WTC11 (cell line): ENCODE measurements around the gene UBR4. TPM values are rescaled to one million over a fixed set of nuclear protein-coding genes. Genes with fewer than 3 reads are reported as not detected.

Experiments used
- ATAC-seq: fragments of 200-7000 bp; cut with Tn5 transposase; 2 replicates; pipeline ENCODE4 v1.10.0; 2021; ENCODE audit warnings: mild to moderate bottlenecking, moderate library complexity
- CTCF ChIA-PET: fragments of 300-600 bp; sonication (Branson Sonifier 250); formaldehyde crosslinking; loops from one replicate; lab custom pipeline; 2021; ENCODE audit warnings: antibody characterized with exemption; lab: Charles Lee
- POLR2A ChIA-PET: fragments of 350-600 bp; sonication (Branson Sonifier 250); formaldehyde crosslinking; loops from one replicate; lab custom pipeline; 2021; ENCODE audit warnings: antibody characterized with exemption; lab: Charles Lee
- DNase-seq: peaks from one replicate; pipeline ENCODE4 v3.0.0; 2021; ENCODE audit warnings: low spot score
- H3K27ac Mint-ChIP-seq: 2 replicates; pipeline ENCODE4 v1.8.0; 2021; ENCODE audit warnings: mixed read lengths
- H3K27me3 Mint-ChIP-seq: 2 replicates; pipeline ENCODE4 v1.8.0; 2021; ENCODE audit warnings: low read depth, mild to moderate bottlenecking, moderate library complexity, mixed read lengths
- H3K36me3 Mint-ChIP-seq: 2 replicates; pipeline ENCODE4 v1.8.0; 2021; ENCODE audit warnings: mixed read lengths
- H3K4me1 Mint-ChIP-seq: 2 replicates; pipeline ENCODE4 v1.8.0; 2022; ENCODE audit warnings: mixed read lengths
- H3K4me3 Mint-ChIP-seq: 2 replicates; pipeline ENCODE4 v1.8.0; 2021; ENCODE audit warnings: mild to moderate bottlenecking, moderate library complexity, mixed read lengths
- H3K9me3 Mint-ChIP-seq: 2 replicates; pipeline ENCODE4 v1.8.0; 2021; ENCODE audit warnings: mixed read lengths
- E2F1 ChIP-seq: sonication (generic); formaldehyde crosslinking; IDR thresholded peaks from 2 replicates; pipeline ENCODE4 v1.8.0; 2022; ENCODE audit warnings: mild to moderate bottlenecking, missing genetic modification reagents
- GRHL2 ChIP-seq: fragments of 250-450 bp; sonication (Bioruptor Pico); IDR thresholded peaks from 2 replicates; pipeline ENCODE4 v1.8.0; 2022; ENCODE audit warnings: mild to moderate bottlenecking, moderate library complexity; ENCODE audit not compliant: insufficient replicate concordance, severe bottlenecking
- JAZF1 ChIP-seq: fragments of 250-450 bp; sonication (Bioruptor Pico); IDR thresholded peaks from 2 replicates; pipeline ENCODE4 v1.9.0; 2021; ENCODE audit warnings: moderate library complexity, mild to moderate bottlenecking, inconsistent platforms
- MXD4 ChIP-seq: fragments of 250-450 bp; sonication (Bioruptor Pico); IDR thresholded peaks from 2 replicates; pipeline ENCODE4 v1.8.0; 2021; ENCODE audit warnings: mild to moderate bottlenecking, moderate library complexity, borderline replicate concordance
- MYBL2 ChIP-seq: sonication (generic); formaldehyde crosslinking; IDR thresholded peaks from 2 replicates; pipeline ENCODE4 v1.8.1; 2023; ENCODE audit warnings: mild to moderate bottlenecking, moderate library complexity, missing genetic modification reagents
- NFATC4 ChIP-seq: fragments of 250-450 bp; sonication (Bioruptor Pico); IDR thresholded peaks from 2 replicates; pipeline ENCODE4 v1.9.0; 2021; ENCODE audit warnings: mild to moderate bottlenecking
- NR3C1 ChIP-seq: sonication (generic); formaldehyde crosslinking; conservative IDR thresholded peaks from 2 replicates; pipeline ENCODE4 v1.8.1; 2023; ENCODE audit warnings: low read depth, mild to moderate bottlenecking, missing genetic modification reagents
- PRDM15 ChIP-seq: sonication (generic); formaldehyde crosslinking; IDR thresholded peaks from 2 replicates; pipeline ENCODE4 v1.8.0; 2022; ENCODE audit warnings: missing genetic modification reagents
- USF1 ChIP-seq: sonication (generic); formaldehyde crosslinking; IDR thresholded peaks from 2 replicates; pipeline ENCODE4 v1.8.0; 2022; ENCODE audit warnings: mild to moderate bottlenecking, missing genetic modification reagents
- ZNF121 ChIP-seq: sonication (generic); formaldehyde crosslinking; IDR thresholded peaks from 2 replicates; pipeline ENCODE4 v1.8.0; 2023; ENCODE audit warnings: missing genetic modification reagents
- ZNF317 ChIP-seq: sonication (generic); formaldehyde crosslinking; IDR thresholded peaks from 2 replicates; pipeline ENCODE4 v1.8.1; 2023; ENCODE audit warnings: low read depth, mild to moderate bottlenecking, moderate library complexity, missing genetic modification reagents, borderline replicate concordance
- ZNF416 ChIP-seq: fragments of 250-450 bp; sonication (Bioruptor Pico); IDR thresholded peaks from 2 replicates; pipeline ENCODE4 v1.9.0; 2021; ENCODE audit warnings: mild to moderate bottlenecking, inconsistent platforms
- ZNF425 ChIP-seq: fragments of 250-450 bp; sonication (Bioruptor Pico); conservative IDR thresholded peaks from 2 replicates; pipeline ENCODE4 v1.9.0; 2021; ENCODE audit warnings: mild to moderate bottlenecking
- total RNA-seq: library from RNA; stranded (reverse); gene quantifications from 3 replicates; pipeline ENCODE4 v1.2.3, GENCODE V29; 2021

The UBR4 gene
- total RNA-seq, 1 experiment from 2014 or later = 179 TPM

- no peak overlapping the region for H3K27ac Mint-ChIP-seq
- H3K27me3 Mint-ChIP-seq = no peaks in the 10 kb centered on the region
- CTCF ChIA-PET = no interaction called here
- H3K9me3 Mint-ChIP-seq = no peaks in the 10 kb centered on the region
- no peaks in the 10 kb centered on the region for H3K4me1 Mint-ChIP-seq
- H3K4me3 Mint-ChIP-seq = no peak overlapping the region
- DNase-seq = no peak
- no peak for TF ChIP-seq ZNF416 (CRISPR knock-in tag)
- TF ChIP-seq PRDM15 (CRISPR knock-in tag) = no peak
- TF ChIP-seq, all 79 proteins: peak for 0
- no peak for ATAC-seq
- POLR2A ChIA-PET = no interaction called here
- H3K36me3 Mint-ChIP-seq = peaks cover 98% of the 10 kb centered on the region
Observed at GRCh38 chr1:19164274-19165015, 45.6 kb downstream of the UBR4 start.

GRCh38 chr1:19163261-19163660, 46.8 kb downstream of the UBR4 start:
- no peak for DNase-seq
- H3K9me3 Mint-ChIP-seq = no peaks in the 10 kb centered on the region
- no peak for ATAC-seq
- H3K36me3 Mint-ChIP-seq = peaks cover 94% of the 10 kb centered on the region
- ChIA-PET POLR2A (no interaction called here), CTCF (no interaction called here)
- H3K27ac Mint-ChIP-seq = no peak overlapping the region
- no peaks in the 10 kb centered on the region for H3K4me1 Mint-ChIP-seq
- no peak for TF ChIP-seq JAZF1 (CRISPR knock-in tag)
- TF ChIP-seq MYBL2 (CRISPR knock-in tag) = no peak
- TF ChIP-seq E2F1 (CRISPR knock-in tag) = no peak
- no peak for TF ChIP-seq NR3C1 (CRISPR knock-in tag)
- no peak for TF ChIP-seq GRHL2 (CRISPR knock-in tag)
- no peak for TF ChIP-seq ZNF121 (CRISPR knock-in tag)
- no peak for TF ChIP-seq NFATC4
- no peaks in the 10 kb centered on the region for H3K27me3 Mint-ChIP-seq
- H3K4me3 Mint-ChIP-seq = no peak overlapping the region

- DNase-seq (no peak), ATAC-seq (no peak)
- no peak overlapping the region for H3K27ac Mint-ChIP-seq
- no peak overlapping the region for H3K4me3 Mint-ChIP-seq
- no peaks in the 10 kb centered on the region for H3K9me3 Mint-ChIP-seq
- POLR2A ChIA-PET = no interaction called here
- no peaks in the 10 kb centered on the region for H3K4me1 Mint-ChIP-seq
- H3K36me3 Mint-ChIP-seq = peaks cover 94% of the 10 kb centered on the region
- no peaks in the 10 kb centered on the region for H3K27me3 Mint-ChIP-seq
- CTCF ChIA-PET = no interaction called here
- no peak for TF ChIP-seq MXD4 (CRISPR knock-in tag)
- TF ChIP-seq ZNF425 (CRISPR knock-in tag) = no peak
- TF ChIP-seq USF1 (CRISPR knock-in tag) = no peak
- no peak for TF ChIP-seq ZNF317
- TF ChIP-seq, all 79 proteins: peak for 0
Observed at GRCh38 chr1:19160831-19161230, 49.2 kb downstream of the UBR4 start.
